Measurements from ENCODE around the gene EPS15.

The EPS15 gene

DNA sequence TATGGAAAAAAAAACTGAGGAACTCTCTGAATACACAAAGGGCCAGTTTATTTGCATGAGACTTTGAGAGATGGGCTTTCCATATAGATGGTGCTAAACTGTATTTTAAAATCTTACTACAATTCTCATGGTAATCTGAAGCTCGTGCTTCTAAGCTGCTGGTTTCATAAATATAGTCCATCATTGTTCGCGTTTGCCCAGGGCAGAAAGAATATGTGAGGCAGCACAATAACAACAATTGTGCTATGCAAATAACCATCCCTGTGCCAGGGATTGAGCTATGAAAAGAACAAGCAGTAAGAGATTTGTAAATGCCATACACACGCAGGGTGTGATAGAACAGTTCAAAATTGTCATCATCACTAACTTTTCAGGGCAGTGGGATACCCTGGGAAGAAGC, 4.9 kb upstream of the EPS15 start:
- DNase-seq (ENCODE audit: extremely low read depth, low read depth), result no peak
- H3K4me3 ChIP-seq (replicated peaks; ENCODE audit: low read depth, low read length), result no peak overlapping the region
- TF ChIP-seq, protein P1, sequence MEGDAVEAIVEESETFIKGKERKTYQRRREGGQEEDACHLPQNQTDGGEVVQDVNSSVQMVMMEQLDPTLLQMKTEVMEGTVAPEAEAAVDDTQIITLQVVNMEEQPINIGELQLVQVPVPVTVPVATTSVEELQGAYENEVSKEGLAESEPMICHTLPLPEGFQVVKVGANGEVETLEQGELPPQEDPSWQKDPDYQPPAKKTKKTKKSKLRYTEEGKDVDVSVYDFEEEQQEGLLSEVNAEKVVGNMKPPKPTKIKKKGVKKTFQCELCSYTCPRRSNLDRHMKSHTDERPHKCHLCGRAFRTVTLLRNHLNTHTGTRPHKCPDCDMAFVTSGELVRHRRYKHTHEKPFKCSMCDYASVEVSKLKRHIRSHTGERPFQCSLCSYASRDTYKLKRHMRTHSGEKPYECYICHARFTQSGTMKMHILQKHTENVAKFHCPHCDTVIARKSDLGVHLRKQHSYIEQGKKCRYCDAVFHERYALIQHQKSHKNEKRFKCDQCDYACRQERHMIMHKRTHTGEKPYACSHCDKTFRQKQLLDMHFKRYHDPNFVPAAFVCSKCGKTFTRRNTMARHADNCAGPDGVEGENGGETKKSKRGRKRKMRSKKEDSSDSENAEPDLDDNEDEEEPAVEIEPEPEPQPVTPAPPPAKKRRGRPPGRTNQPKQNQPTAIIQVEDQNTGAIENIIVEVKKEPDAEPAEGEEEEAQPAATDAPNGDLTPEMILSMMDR (IDR thresholded peaks at IDR 0.05; ENCODE audit: low read depth, low read length, missing control alignments), result no peak

GRCh38 chr1:51520700-51521248, 1.7 kb upstream of the EPS15 start:
- DNase-seq (ENCODE audit: extremely low read depth, low read depth), result no peak
- no peak overlapping the region for H3K4me3 ChIP-seq (replicated peaks; ENCODE audit: low read depth, low read length)
- TF ChIP-seq, protein P1 (IDR thresholded peaks at IDR 0.05; ENCODE audit: low read depth, low read length, missing control alignments), result no peak

GRCh38 chr1:51519865-51520699, 1.0 kb upstream of the EPS15 start:
- no peak for DNase-seq (ENCODE audit: extremely low read depth, low read depth)
- no peak overlapping the region for H3K4me3 ChIP-seq (replicated peaks; ENCODE audit: low read depth, low read length)

GRCh38 chr1:51518586-51519047, 449 bp downstream of the EPS15 start:
- peak overlapping the region; percentile 87 for H3K4me3 ChIP-seq (replicated peaks; ENCODE audit: low read depth, low read length)
- TF ChIP-seq, protein P1 (IDR thresholded peaks at IDR 0.05; ENCODE audit: low read depth, low read length, missing control alignments), result no peak
- DNase-seq (ENCODE audit: extremely low read depth, low read depth), result no peak

More at GRCh38 chr1:51519865-51520699, 1.0 kb upstream of the EPS15 start:
- TF ChIP-seq, protein P1 (IDR thresholded peaks at IDR 0.05; ENCODE audit: low read depth, low read length, missing control alignments), result no peak

DNA sequence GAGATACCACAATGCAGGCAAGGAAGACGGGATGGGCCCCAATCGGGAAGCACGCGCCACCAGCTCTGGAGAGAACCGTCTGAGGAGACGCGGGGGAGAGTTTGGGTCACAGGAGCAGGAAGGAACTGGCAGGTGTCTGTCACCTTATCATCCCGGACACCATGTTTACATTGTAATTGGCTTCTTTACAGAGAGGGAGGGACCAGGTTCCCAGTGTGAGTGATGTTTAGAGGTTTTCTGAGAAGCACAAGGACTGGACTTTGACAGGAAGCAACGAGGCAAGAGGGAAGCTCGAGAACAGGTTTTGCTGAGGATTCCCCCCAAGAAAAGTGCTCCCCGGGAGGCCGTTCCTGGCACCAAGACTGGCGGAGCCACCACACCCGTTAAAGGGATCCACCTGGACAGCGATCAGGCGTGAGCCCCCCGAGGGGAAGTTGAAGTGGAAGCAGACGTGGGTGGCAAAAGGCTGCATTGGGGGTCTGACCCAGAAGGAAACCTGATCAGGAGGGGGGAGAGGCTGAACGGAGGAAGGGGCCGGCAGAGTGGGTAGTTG, 957 bp downstream of the EPS15 start:
- H3K4me3 ChIP-seq (replicated peaks; ENCODE audit: low read depth, low read length), result peak overlapping the region; percentile 87
- TF ChIP-seq, protein P1 (IDR thresholded peaks at IDR 0.05; ENCODE audit: low read depth, low read length, missing control alignments), result no peak
- DNase-seq (ENCODE audit: extremely low read depth, low read depth), result no peak

DNA sequence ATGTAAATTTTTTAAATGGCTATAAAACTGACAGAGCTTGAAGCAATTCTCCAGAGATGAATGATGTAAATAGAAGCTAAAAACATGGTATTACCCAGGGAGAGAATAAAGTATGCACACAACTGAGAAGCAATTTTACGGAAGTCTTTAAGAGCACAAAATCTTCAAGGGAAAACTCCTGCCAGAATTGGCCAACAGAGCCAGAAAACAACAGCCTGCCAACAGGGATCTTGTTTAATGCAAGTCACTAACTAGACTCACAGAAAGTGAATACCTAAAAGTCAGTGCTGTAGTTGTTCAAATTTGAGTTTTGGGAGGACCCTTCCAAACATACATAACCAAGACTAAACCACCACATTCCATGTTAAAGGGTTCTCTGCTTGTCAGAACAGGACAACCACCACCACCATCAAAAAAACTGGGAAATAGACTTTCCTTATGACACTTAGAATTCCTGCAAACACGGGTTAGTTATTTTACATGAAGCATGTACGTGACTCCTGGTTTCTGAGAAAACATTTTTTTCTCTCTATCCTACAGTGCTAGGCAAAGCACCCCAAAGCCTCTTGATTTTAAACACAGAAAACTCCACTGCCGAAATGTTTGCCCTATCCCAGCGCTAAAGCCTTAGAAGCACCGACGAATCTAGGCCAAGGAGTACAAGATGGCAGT, 1.6 kb downstream of the EPS15 start:
- no peak for DNase-seq (ENCODE audit: extremely low read depth, low read depth)
- H3K4me3 ChIP-seq (replicated peaks; ENCODE audit: low read depth, low read length), result peak overlapping the region; percentile 87
- TF ChIP-seq, protein P1 (IDR thresholded peaks at IDR 0.05; ENCODE audit: low read depth, low read length, missing control alignments), result no peak
